Esophagus squamous epithelium (tissue), 5 donors: ENCODE results near the gene SKIC2. TPM values are rescaled to one million over a fixed set of nuclear protein-coding genes. Genes with fewer than 3 reads are reported as not detected.

Source experiments
- DNase-seq: peaks from one replicate; lab custom pipeline; 2025; lab: John Stamatoyannopoulos, UW
- H3K27ac ChIP-seq, 4 donors: fragments of 200-600 bp; sonication (generic); one replicate each; pipeline ENCODE4 v1.5.1; 2016 to 2019; ENCODE audit warnings: mild to moderate bottlenecking in 1 of 4
- H3K27me3 ChIP-seq, 4 donors: fragments of 200-600 bp; sonication (generic); 1 replicate in 3 of 4; 2 replicates in 1 of 4; pipeline versions ENCODE4 v1.5.1 to v1.6.0; 2017 to 2021; ENCODE audit warnings: antibody characterized with exemption in 1 of 4
- H3K36me3 ChIP-seq, 3 donors: fragments of 200-600 bp; sonication (generic); one replicate each; pipeline ENCODE4 v1.5.1; 2016 to 2019
- H3K4me1 ChIP-seq, 3 donors: fragments of 200-600 bp; sonication (generic); one replicate each; pipeline ENCODE4 v1.5.1; 2017 to 2019
- H3K4me3 ChIP-seq, 4 donors: fragments of 200-600 bp; sonication (generic); 1 replicate in 3 of 4; 2 replicates in 1 of 4; pipeline ENCODE4 v1.5.1; 2016 to 2019; ENCODE audit warnings: mild to moderate bottlenecking in 2 of 4, moderate library complexity in 1 of 4
- H3K9me3 ChIP-seq, 3 donors: fragments of 200-600 bp; sonication (generic); one replicate each; pipeline ENCODE4 v1.5.1; 2016 to 2019
- POLR2A ChIP-seq, 4 donors: fragments of 450-650 bp; IDR thresholded peaks; one replicate each; pipeline ENCODE4 v1.6.1; 2017; ENCODE audit warnings: antibody characterized with exemption in 4 of 4, mild to moderate bottlenecking in 4 of 4, moderate library complexity in 3 of 4
- WGBS, 2 donors: methylation state at CpG; one replicate each; pipeline ENCODE4 v1.1.5; 2018; 5-methylcytosine and 5-hydroxymethylcytosine counted together
- intact Hi-C: fragments of 100-400 bp; cut with DNase I; formaldehyde crosslinking; loops from one replicate; pipeline ENCODE4 v1.15.0; 2022
- total RNA-seq, 4 donors: library from RNA; depleted of rRNA; stranded (reverse); fragments of >200 nt; gene quantifications; one replicate each; pipeline ENCODE4 v1.1.0, GENCODE V29; 2016
- TF ChIP-seq, protein P1 (sequence below), 6 experiments: fragments of 450-650 bp in 4 of 6; fragments of 200-600 bp in 2 of 6; sonication (generic) in 2 of 6; IDR thresholded peaks; one replicate each; pipeline ENCODE4 v1.5.1; 2016 to 2019; ENCODE audit warnings: antibody characterized with exemption in 6 of 6, mild to moderate bottlenecking in 4 of 6, moderate library complexity in 4 of 6
- donor health status: DM: yes; HTN: yes; CAD: no.

SKIC2 gene
- total RNA-seq, 4 donors from 2014 or later, result 24.6 to 32.4 (median 26.8) TPM

GRCh38 chr6:31967926-31968320, 8.9 kb downstream of the SKIC2 start:
- TF ChIP-seq, protein P1, sequence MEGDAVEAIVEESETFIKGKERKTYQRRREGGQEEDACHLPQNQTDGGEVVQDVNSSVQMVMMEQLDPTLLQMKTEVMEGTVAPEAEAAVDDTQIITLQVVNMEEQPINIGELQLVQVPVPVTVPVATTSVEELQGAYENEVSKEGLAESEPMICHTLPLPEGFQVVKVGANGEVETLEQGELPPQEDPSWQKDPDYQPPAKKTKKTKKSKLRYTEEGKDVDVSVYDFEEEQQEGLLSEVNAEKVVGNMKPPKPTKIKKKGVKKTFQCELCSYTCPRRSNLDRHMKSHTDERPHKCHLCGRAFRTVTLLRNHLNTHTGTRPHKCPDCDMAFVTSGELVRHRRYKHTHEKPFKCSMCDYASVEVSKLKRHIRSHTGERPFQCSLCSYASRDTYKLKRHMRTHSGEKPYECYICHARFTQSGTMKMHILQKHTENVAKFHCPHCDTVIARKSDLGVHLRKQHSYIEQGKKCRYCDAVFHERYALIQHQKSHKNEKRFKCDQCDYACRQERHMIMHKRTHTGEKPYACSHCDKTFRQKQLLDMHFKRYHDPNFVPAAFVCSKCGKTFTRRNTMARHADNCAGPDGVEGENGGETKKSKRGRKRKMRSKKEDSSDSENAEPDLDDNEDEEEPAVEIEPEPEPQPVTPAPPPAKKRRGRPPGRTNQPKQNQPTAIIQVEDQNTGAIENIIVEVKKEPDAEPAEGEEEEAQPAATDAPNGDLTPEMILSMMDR (IDR thresholded peaks at IDR 0.05), result no peak
- no peak for TF ChIP-seq POLR2A (IDR thresholded peaks at IDR 0.05)

DNA sequence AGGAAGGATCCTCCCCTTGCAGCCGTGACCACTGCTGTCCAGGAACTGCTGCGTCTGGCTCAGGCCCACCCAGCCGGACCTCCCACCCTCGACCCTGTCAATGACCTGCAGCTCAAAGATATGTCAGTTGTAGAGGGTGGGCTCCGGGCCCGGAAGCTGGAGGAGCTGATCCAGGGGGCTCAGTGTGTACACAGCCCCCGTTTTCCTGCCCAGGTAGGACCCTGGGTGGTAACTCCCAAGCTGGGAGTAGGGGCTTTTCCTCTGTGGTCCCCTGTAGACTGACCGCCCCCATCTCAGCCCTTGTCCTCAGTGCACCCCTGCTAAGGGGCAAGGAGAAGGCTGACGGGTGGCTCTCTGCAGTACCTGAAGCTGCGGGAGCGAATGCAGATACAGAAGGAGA, 9.4 kb downstream of the SKIC2 start:
- no peak overlapping the region for H3K27ac ChIP-seq

More at GRCh38 chr6:31967926-31968320, 8.9 kb downstream of the SKIC2 start:
- Histone ChIP-seq H3K27me3 (no peaks in the 10 kb centered on the region), H3K4me3 (no peak overlapping the region), H3K27ac (no peak overlapping the region), H3K4me1 (peaks cover 10 to 26% (median 16%) of the 10 kb centered on the region in 3 donors), H3K36me3 (peaks cover 27 to 79% (median 49%) of the 10 kb centered on the region in 3 donors), H3K9me3 (no peaks in the 10 kb centered on the region)
- DNase-seq, result no peak
- 68% methylated on average over 3 of the region's 3 CpGs; no CpG with 5 or more reads in 1 of the 2 donors for WGBS, 2 donors
- intact Hi-C loops, result no loop called here

DNA sequence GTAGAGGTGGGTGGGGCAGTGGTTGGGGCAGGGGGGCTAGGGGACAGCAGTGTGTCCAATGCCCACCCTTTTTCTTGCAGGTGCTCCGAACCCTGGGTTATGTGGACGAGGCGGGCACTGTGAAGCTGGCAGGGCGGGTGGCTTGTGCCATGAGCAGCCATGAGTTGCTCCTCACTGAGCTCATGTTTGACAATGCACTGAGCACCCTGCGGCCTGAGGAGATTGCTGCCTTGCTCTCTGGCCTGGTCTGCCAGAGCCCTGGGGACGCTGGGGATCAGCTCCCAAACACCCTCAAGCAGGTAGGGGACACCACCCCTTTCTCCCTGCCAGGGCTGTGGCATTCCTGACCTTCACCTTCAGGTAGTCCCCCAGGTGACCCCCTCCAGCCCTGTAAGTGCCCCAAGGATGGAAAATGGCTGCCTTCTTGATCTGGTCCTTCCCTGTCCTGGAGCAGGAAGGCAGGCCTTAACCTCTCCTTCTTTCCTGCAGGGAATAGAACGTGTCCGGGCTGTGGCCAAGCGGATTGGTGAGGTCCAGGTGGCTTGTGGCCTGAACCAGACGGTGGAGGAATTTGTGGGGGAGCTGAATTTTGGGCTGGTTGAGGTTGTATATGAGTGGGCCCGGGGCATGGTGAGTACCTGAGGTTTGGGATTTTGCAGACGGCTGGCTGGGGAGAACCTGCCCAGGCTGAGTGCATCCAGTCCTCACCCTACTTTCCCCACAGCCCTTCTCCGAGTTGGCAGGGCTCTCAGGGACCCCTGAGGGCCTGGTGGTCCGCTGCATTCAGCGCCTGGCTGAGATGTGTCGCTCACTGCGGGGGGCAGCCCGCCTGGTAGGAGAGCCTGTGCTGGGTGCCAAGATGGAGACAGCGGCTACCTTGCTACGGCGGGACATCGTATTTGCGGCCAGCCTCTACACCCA, 10.1 kb downstream of the SKIC2 start:
- H3K36me3 ChIP-seq, result peaks cover 27 to 67% (median 38%) of the 10 kb centered on the region in 3 donors
- H3K4me1 ChIP-seq, result peaks cover 13 to 38% (median 22%) of the 10 kb centered on the region in 3 donors
- no peak for TF ChIP-seq POLR2A (IDR thresholded peaks at IDR 0.05)
- TF ChIP-seq, protein P1 (IDR thresholded peaks at IDR 0.05), result no peak
- intact Hi-C loops, result no loop called here
- H3K27ac ChIP-seq, result no peak overlapping the region
- H3K27me3 ChIP-seq, result no peaks in the 10 kb centered on the region
- no peaks in the 10 kb centered on the region for H3K9me3 ChIP-seq
- no peak for DNase-seq
- WGBS, 2 donors, result 86 to 88% methylated on average over 4 to 12 of the region's 23 CpGs
- no peak overlapping the region for H3K4me3 ChIP-seq

More for the DNA sequence above, 9.4 kb downstream of the SKIC2 start:
- Histone ChIP-seq H3K27me3 (no peaks in the 10 kb centered on the region), H3K9me3 (no peaks in the 10 kb centered on the region), H3K4me3 (no peak overlapping the region), H3K4me1 (peaks cover 13 to 31% (median 20%) of the 10 kb centered on the region in 3 donors), H3K36me3 (peaks cover 27 to 75% (median 45%) of the 10 kb centered on the region in 3 donors)
- WGBS, 2 donors, result no CpG with 5 or more reads among the region's 11 CpGs
- intact Hi-C loops, result no loop called here
- no peak for DNase-seq
- TF ChIP-seq, protein P1 (IDR thresholded peaks at IDR 0.05), result no peak
- no peak for TF ChIP-seq POLR2A (IDR thresholded peaks at IDR 0.05)

DNA sequence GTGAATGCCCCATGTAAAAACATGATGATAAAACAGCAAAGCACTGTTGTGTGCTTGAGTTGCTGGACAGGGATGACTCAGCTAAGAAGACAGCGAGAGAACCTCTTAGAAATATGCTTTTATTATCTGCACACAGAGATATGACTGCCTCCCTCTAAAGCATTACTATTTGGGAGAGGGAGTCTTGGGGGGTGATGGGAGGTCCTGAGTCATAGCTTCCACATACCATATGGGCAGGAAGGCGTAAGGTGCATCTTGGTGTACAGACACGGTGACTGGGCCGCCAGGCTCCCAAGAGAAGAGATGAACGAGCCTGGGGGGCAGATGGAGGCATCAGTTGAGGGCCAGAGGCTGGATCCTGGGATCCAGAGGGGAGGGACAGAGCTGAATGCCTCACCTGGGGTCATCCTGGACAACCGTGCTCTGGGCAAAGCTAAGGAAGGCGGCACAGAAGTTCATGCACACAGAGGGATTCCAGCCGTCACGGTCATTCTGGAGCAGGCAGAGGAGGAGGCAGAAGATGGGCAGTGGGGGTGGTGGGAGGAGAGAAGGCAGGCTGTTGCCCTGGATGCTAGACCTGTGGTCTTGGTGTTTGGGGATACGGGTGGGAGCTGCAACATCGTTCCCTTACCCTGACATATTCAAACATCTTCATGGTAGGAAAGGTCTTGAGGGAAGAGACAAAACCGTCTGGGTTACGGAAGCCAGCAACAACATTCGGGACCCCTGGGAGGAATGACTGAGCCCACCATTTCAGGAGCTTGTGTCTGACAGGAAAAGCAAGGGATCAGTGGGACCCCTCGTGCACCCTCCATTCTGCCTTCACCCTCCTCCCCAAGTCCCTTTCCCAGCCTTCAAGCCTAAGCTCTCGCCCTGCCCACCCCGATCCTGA, 11.0 kb downstream of the SKIC2 start:
- H3K4me1 ChIP-seq, result peaks cover 13 to 39% (median 22%) of the 10 kb centered on the region in 3 donors
- no peaks in the 10 kb centered on the region for H3K27me3 ChIP-seq
- H3K4me3 ChIP-seq, result peak overlapping the region in 2 of 4 donors; percentile 79 to 81
- TF ChIP-seq, protein P1 (IDR thresholded peaks at IDR 0.05), result no peak
- no peak for TF ChIP-seq POLR2A (IDR thresholded peaks at IDR 0.05)
- DNase-seq, result no peak
- peak overlapping the region; percentile 95 to 99 (median 98) for H3K27ac ChIP-seq
- 65 to 71% methylated on average over 14 to 16 of the region's 17 CpGs for WGBS, 2 donors
- peaks cover 27 to 58% (median 29%) of the 10 kb centered on the region in 3 donors for H3K36me3 ChIP-seq
- H3K9me3 ChIP-seq, result no peaks in the 10 kb centered on the region
- intact Hi-C loops, result no loop called here
